ENCODE results near the gene PFDN6. TPM values are rescaled to one million over a fixed set of nuclear protein-coding genes. Genes with fewer than 3 reads are reported as not detected.
A peak's percentile ranks its signal among the peaks of the same experiment; 100 is the strongest.

Gene PFDN6
- total and polyA plus RNA-seq, 9 of the 15 experiments (the other 6 are each of a cell fraction or from before 2014, with no cell fraction given), result 6.8 to 475 (median 216) TPM

GRCh38 chr6:33313709-33314514 lies 24.5 kb downstream of the PFDN6 start, which contains the start of gene TAPBP (continued):
- TF ChIP-seq ZNF592 (IDR thresholded peaks at IDR 0.05), result no peak

GRCh38 chr6:33314515-33314942 lies 25.1 kb downstream of the PFDN6 start:
- peak; percentile 60 to 92 (median 71) for DNase-seq (ENCODE audit: extremely low read depth in 1 of 4, low spot score in 3 of 4)
- H3K27ac ChIP-seq (ENCODE audit: extremely low read depth, low read depth, low read length), result peak overlapping the region; percentile 90
- BruUV-seq (replicated peaks), result no TSS peak
- peak overlapping the region; percentile 68 for H3K4me3 ChIP-seq
- peaks cover 51% of the 10 kb centered on the region for H3K79me2 ChIP-seq (ENCODE audit: control insufficient read depth, insufficient read depth, low read length)
- peaks cover 38% of the 10 kb centered on the region for H3K36me3 ChIP-seq (ENCODE audit: control insufficient read depth, insufficient read depth, low read length)
- intact Hi-C loops (cut with micrococcal nuclease), result no loop called here
- H3K4me2 ChIP-seq (ENCODE audit: insufficient read depth, low read length), result peak overlapping the region; percentile 95
- under 1% methylated on average over 8 of the region's 10 CpGs for WGBS (ENCODE audit: insufficient coverage, low coverage, missing lambda C conversion rate)
- H3K4me1 ChIP-seq (replicated peaks in 1 of 2; ENCODE audit: control insufficient read depth in 2 of 2, insufficient read depth in 2 of 2, low read length in 2 of 2), result peaks cover 41 to 59% of the 10 kb centered on the region in 2 experiments
- CTCF ChIA-PET (ENCODE audit: low intra/inter-chr PET ratio), result interaction anchor here (0.6 kb wide), 1 partner anchor 11 kb away, joined by 3 read pairs; no protein-coding TSS in a partner anchor
- peak; percentile 61 for ATAC-seq
- no peaks in the 10 kb centered on the region for H3K9me1 ChIP-seq (ENCODE audit: control insufficient read depth, insufficient read depth, low read length)
- no peaks in the 10 kb centered on the region for H3K9me3 ChIP-seq (replicated peaks; ENCODE audit: control insufficient read depth, insufficient read depth, low read depth, low read length)
- H2AFZ ChIP-seq (ENCODE audit: low read depth, low read length), result peak overlapping the region; percentile 86
- peak; percentile 87 for FAIRE-seq
- H4K20me1 ChIP-seq (replicated peaks; ENCODE audit: control insufficient read depth, insufficient read depth, low read length), result peaks cover 7% of the 10 kb centered on the region; the same call in 1 of the 2 replicates
- POLR2A ChIA-PET, result no interaction called here
- no peaks in the 10 kb centered on the region for H3K27me3 ChIP-seq (ENCODE audit: control insufficient read depth in 2 of 2, insufficient read depth in 2 of 2, low read length in 2 of 2)
- in situ Hi-C loops (cut with MboI), result no loop called here
- H3K9ac ChIP-seq (ENCODE audit: insufficient read depth in 1 of 2, low read depth in 2 of 2, low read length in 2 of 2), result peak overlapping the region; percentile 63 to 84; a peak in 3 of 4 replicates
- TF ChIP-seq MAX (CRISPR knock-in tag; IDR thresholded peaks at IDR 0.05), result peak; percentile 40
- peak; percentile 60 for TF ChIP-seq CREM (IDR thresholded peaks at IDR 0.05; ENCODE audit: low read depth)
- TF ChIP-seq MEF2D (tag; conservative IDR thresholded peaks at IDR 0.05; ENCODE audit: low read depth), result no peak
- TF ChIP-seq KAT7 (CRISPR knock-in tag; IDR thresholded peaks at IDR 0.05; ENCODE audit: borderline replicate concordance), result peak; percentile 73; the same call in 1 of the 2 replicates
- TF ChIP-seq POLR3G (IDR thresholded peaks at IDR 0.05; ENCODE audit: extremely low read depth, insufficient read length, insufficient replicate concordance), result no peak

Measured in K562 (cell line).